Mucosa of rectum (tissue), 2 donors: ENCODE measurements around the gene MTO1.
"Not testable (repeated sequence)": the region's sequence is repeated elsewhere in the genome, so short reads cannot be mapped to it uniquely, and the experiment has no call there.

Experiments used
- H3K27ac ChIP-seq, 2 donors: one replicate each; pipeline ENCODE4 v1.7.0; 2013; ENCODE audit warnings: inconsistent platforms in 2 of 2, low read depth in 2 of 2, low read length in 2 of 2
- H3K27me3 ChIP-seq, 2 donors: one replicate each; pipeline ENCODE4 v1.7.0; 2013; ENCODE audit warnings: low read length in 2 of 2; ENCODE audit not compliant: control insufficient read depth in 2 of 2, insufficient read depth in 2 of 2
- H3K36me3 ChIP-seq, 2 donors: one replicate each; pipeline ENCODE4 v1.7.0; 2013; ENCODE audit warnings: low read length in 2 of 2; ENCODE audit not compliant: control insufficient read depth in 2 of 2, insufficient read depth in 2 of 2
- H3K4me1 ChIP-seq, 2 donors: one replicate each; pipeline ENCODE4 v1.7.0; 2013; ENCODE audit warnings: low read length in 2 of 2, mild to moderate bottlenecking in 1 of 2; ENCODE audit not compliant: control insufficient read depth in 2 of 2, insufficient read depth in 2 of 2
- H3K4me3 ChIP-seq, 2 donors: one replicate each; pipeline ENCODE4 v1.7.0; 2013; ENCODE audit warnings: low read length in 2 of 2
- H3K9ac ChIP-seq, 2 donors: one replicate each; pipeline ENCODE4 v1.7.0; 2013; ENCODE audit warnings: low read length in 2 of 2, low read depth in 1 of 2, mild to moderate bottlenecking in 1 of 2
- H3K9me3 ChIP-seq, 2 donors: one replicate each; pipeline ENCODE4 v1.7.0; 2013; ENCODE audit warnings: low read length in 2 of 2; ENCODE audit not compliant: control insufficient read depth in 2 of 2
- donor health status: healthy.
- donor health status: Normal muscosa, but diverticular disease.

Gene MTO1

GRCh38 chr6:73548458-73549446 is 87.2 kb downstream of the MTO1 start:
- Histone ChIP-seq H3K27me3 (no peaks in the 10 kb centered on the region), H3K9ac (no peak overlapping the region)

GRCh38 chr6:73551115-73551514 is 89.6 kb downstream of the MTO1 start:
- H3K9ac ChIP-seq, H3K9me3 ChIP-seq, H3K36me3 ChIP-seq, H3K27ac ChIP-seq, H3K27me3 ChIP-seq, H3K4me3 ChIP-seq, H3K4me1 ChIP-seq: not testable (repeated sequence)

More at GRCh38 chr6:73548458-73549446, 87.2 kb downstream of the MTO1 start:
- Histone ChIP-seq H3K9me3 (no peaks in the 10 kb centered on the region), H3K4me1 (no peaks in the 10 kb centered on the region), H3K36me3 (no peaks in the 10 kb centered on the region), H3K4me3 (no peak overlapping the region), H3K27ac (no peak overlapping the region)

GRCh38 chr6:73555380-73555949 is 93.9 kb downstream of the MTO1 start:
- H3K9me3 ChIP-seq, H3K4me1 ChIP-seq, H3K27me3 ChIP-seq, H3K4me3 ChIP-seq, H3K27ac ChIP-seq, H3K36me3 ChIP-seq, H3K9ac ChIP-seq: not testable (repeated sequence)

GRCh38 chr6:73556836-73557235 is 95.3 kb downstream of the MTO1 start:
- no peaks in the 10 kb centered on the region for H3K27me3 ChIP-seq
- no peak overlapping the region for H3K27ac ChIP-seq
- no peak overlapping the region for H3K4me3 ChIP-seq
- H3K36me3 ChIP-seq = no peaks in the 10 kb centered on the region
- H3K9ac ChIP-seq = no peak overlapping the region
- H3K9me3 ChIP-seq = no peaks in the 10 kb centered on the region
- H3K4me1 ChIP-seq = no peaks in the 10 kb centered on the region
